ENCODE measurements around the gene GMPPA.

GMPPA gene

DNA sequence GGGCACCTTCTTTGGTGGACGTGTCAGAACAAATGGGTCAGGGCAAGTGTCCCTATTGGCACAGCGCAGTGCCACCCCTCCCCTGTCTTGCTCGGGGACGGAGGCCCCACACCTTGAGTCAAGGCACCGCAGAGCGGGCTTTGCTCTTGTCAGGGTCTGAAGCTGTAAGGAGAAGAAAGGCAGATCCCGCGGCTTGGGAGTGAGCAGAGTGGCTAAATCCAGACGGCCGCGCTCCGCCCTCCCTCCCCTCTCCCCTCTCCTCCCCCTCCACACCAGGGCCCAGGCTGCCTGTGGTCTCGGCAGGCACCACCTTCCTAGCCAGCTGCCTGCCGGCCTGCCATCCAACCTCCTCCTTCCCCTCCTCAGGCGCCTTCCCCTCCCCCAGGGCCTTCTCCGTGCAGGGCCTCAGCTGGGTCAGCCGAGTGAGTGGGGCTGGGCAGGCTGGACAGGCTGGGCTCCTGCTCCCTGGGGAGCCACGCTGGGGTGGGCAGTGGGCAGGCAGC, 38.2 kb upstream of the GMPPA start:
- Histone ChIP-seq H3K9ac (ENCODE audit: low read depth, low read length) (no peak overlapping the region), H3K9me3 (ENCODE audit: control insufficient read depth, insufficient read depth, low read length) (no peaks in the 10 kb centered on the region), H3K4me3 (ENCODE audit: low read depth, low read length) (peak overlapping the region; percentile 22), H3K27me3 (ENCODE audit: control insufficient read depth, insufficient read depth, low read length) (no peaks in the 10 kb centered on the region), H3K4me1 (ENCODE audit: control insufficient read depth, insufficient read depth, low read length) (peaks cover 8% of the 10 kb centered on the region), H3K36me3 (ENCODE audit: control insufficient read depth, insufficient read depth, low read length) (peaks cover 9% of the 10 kb centered on the region)

GRCh38 chr2:219461047-219461514, 37.6 kb upstream of the GMPPA start:
- Histone ChIP-seq H3K27me3 (ENCODE audit: control insufficient read depth, insufficient read depth, low read length) (no peaks in the 10 kb centered on the region), H3K9me3 (ENCODE audit: control insufficient read depth, insufficient read depth, low read length) (no peaks in the 10 kb centered on the region), H3K36me3 (ENCODE audit: control insufficient read depth, insufficient read depth, low read length) (peaks cover 10% of the 10 kb centered on the region), H3K4me3 (ENCODE audit: low read depth, low read length) (no peak overlapping the region), H3K9ac (ENCODE audit: low read depth, low read length) (no peak overlapping the region), H3K4me1 (ENCODE audit: control insufficient read depth, insufficient read depth, low read length) (peaks cover 8% of the 10 kb centered on the region)

GRCh38 chr2:219461669-219462068, 37.0 kb upstream of the GMPPA start:
- H3K36me3 ChIP-seq (ENCODE audit: control insufficient read depth, insufficient read depth, low read length) = peaks cover 10% of the 10 kb centered on the region
- H3K9ac ChIP-seq (ENCODE audit: low read depth, low read length) = no peak overlapping the region
- peaks cover 8% of the 10 kb centered on the region for H3K4me1 ChIP-seq (ENCODE audit: control insufficient read depth, insufficient read depth, low read length)
- H3K27me3 ChIP-seq (ENCODE audit: control insufficient read depth, insufficient read depth, low read length) = no peaks in the 10 kb centered on the region
- H3K9me3 ChIP-seq (ENCODE audit: control insufficient read depth, insufficient read depth, low read length) = no peaks in the 10 kb centered on the region
- H3K4me3 ChIP-seq (ENCODE audit: low read depth, low read length) = no peak overlapping the region

- no peak overlapping the region for H3K4me3 ChIP-seq (ENCODE audit: low read depth, low read length)
- H3K36me3 ChIP-seq (ENCODE audit: control insufficient read depth, insufficient read depth, low read length) = peaks cover 16% of the 10 kb centered on the region
- no peaks in the 10 kb centered on the region for H3K9me3 ChIP-seq (ENCODE audit: control insufficient read depth, insufficient read depth, low read length)
- no peaks in the 10 kb centered on the region for H3K27me3 ChIP-seq (ENCODE audit: control insufficient read depth, insufficient read depth, low read length)
- peaks cover 8% of the 10 kb centered on the region for H3K4me1 ChIP-seq (ENCODE audit: control insufficient read depth, insufficient read depth, low read length)
- H3K9ac ChIP-seq (ENCODE audit: low read depth, low read length) = no peak overlapping the region
Observed at GRCh38 chr2:219462349-219462748, 36.3 kb upstream of the GMPPA start.

- Histone ChIP-seq H3K27me3 (ENCODE audit: control insufficient read depth, insufficient read depth, low read length) (no peaks in the 10 kb centered on the region), H3K4me1 (ENCODE audit: control insufficient read depth, insufficient read depth, low read length) (peaks cover 8% of the 10 kb centered on the region)
Observed at GRCh38 chr2:219464286-219465032, 34.2 kb upstream of the GMPPA start.

GRCh38 chr2:219465659-219466561, 32.8 kb upstream of the GMPPA start:
- H3K4me1 ChIP-seq (ENCODE audit: control insufficient read depth, insufficient read depth, low read length) = peaks cover 4% of the 10 kb centered on the region
- no peak overlapping the region for H3K9ac ChIP-seq (ENCODE audit: low read depth, low read length)
- peaks cover 17% of the 10 kb centered on the region for H3K36me3 ChIP-seq (ENCODE audit: control insufficient read depth, insufficient read depth, low read length)
- no peak overlapping the region for H3K4me3 ChIP-seq (ENCODE audit: low read depth, low read length)
- H3K9me3 ChIP-seq (ENCODE audit: control insufficient read depth, insufficient read depth, low read length) = no peaks in the 10 kb centered on the region
- no peaks in the 10 kb centered on the region for H3K27me3 ChIP-seq (ENCODE audit: control insufficient read depth, insufficient read depth, low read length)

More at GRCh38 chr2:219464286-219465032, 34.2 kb upstream of the GMPPA start:
- Histone ChIP-seq H3K4me3 (ENCODE audit: low read depth, low read length) (no peak overlapping the region), H3K36me3 (ENCODE audit: control insufficient read depth, insufficient read depth, low read length) (peaks cover 17% of the 10 kb centered on the region), H3K9me3 (ENCODE audit: control insufficient read depth, insufficient read depth, low read length) (no peaks in the 10 kb centered on the region), H3K9ac (ENCODE audit: low read depth, low read length) (no peak overlapping the region)

DNA sequence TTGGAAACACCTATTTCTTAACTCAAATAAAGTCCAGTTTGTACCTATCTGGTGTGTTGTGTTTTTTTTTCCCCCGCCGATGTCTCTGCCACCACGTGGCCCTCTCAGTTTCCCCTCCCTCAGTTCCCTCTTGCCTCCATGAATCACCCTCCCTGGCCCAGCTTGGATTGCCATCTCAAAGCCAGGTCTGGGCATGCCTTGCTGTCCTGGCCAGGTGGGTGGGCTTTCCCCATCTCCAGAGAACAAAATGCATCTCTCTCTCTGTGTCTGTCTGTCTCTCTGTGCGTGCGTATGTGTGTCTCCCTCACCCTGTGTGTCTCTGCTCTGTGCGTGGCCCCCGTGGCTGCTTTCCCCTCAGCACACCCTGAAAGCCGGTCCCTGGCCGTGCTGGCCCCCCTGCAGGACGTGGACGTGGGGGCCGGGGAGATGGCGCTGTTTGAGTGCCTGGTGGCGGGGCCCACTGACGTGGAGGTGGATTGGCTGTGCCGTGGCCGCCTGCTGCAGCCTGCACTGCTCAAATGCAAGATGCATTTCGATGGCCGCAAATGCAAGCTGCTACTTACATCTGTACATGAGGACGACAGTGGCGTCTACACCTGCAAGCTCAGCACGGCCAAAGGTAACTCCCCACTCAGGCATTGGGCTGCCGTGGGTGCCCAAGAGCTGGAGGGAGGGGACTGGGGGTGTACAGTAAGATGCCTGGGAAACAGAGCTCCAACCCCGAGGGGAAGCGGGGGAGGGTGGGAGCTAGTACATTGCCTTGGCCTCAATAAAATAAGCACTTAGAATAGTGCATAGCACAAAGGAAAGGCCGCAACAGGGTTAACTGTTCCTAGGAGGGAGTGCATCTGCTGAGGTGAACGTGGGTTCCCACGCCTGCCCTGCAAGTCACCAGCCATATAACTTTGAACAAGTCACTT, 31.6 kb upstream of the GMPPA start:
- H3K27me3 ChIP-seq (ENCODE audit: control insufficient read depth, insufficient read depth, low read length) = no peaks in the 10 kb centered on the region
- no peak overlapping the region for H3K9ac ChIP-seq (ENCODE audit: low read depth, low read length)
- peaks cover 17% of the 10 kb centered on the region for H3K36me3 ChIP-seq (ENCODE audit: control insufficient read depth, insufficient read depth, low read length)
- H3K4me3 ChIP-seq (ENCODE audit: low read depth, low read length) = no peak overlapping the region
- H3K9me3 ChIP-seq (ENCODE audit: control insufficient read depth, insufficient read depth, low read length) = no peaks in the 10 kb centered on the region
- no peaks in the 10 kb centered on the region for H3K4me1 ChIP-seq (ENCODE audit: control insufficient read depth, insufficient read depth, low read length)

GRCh38 chr2:219467736-219468075, 31.0 kb upstream of the GMPPA start:
- no peak overlapping the region for H3K9ac ChIP-seq (ENCODE audit: low read depth, low read length)
- H3K4me1 ChIP-seq (ENCODE audit: control insufficient read depth, insufficient read depth, low read length) = no peaks in the 10 kb centered on the region
- no peaks in the 10 kb centered on the region for H3K27me3 ChIP-seq (ENCODE audit: control insufficient read depth, insufficient read depth, low read length)
- no peaks in the 10 kb centered on the region for H3K9me3 ChIP-seq (ENCODE audit: control insufficient read depth, insufficient read depth, low read length)
- no peak overlapping the region for H3K4me3 ChIP-seq (ENCODE audit: low read depth, low read length)
- H3K36me3 ChIP-seq (ENCODE audit: control insufficient read depth, insufficient read depth, low read length) = peaks cover 14% of the 10 kb centered on the region

- peaks cover 14% of the 10 kb centered on the region for H3K36me3 ChIP-seq (ENCODE audit: control insufficient read depth, insufficient read depth, low read length)
- H3K9me3 ChIP-seq (ENCODE audit: control insufficient read depth, insufficient read depth, low read length) = no peaks in the 10 kb centered on the region
- no peaks in the 10 kb centered on the region for H3K27me3 ChIP-seq (ENCODE audit: control insufficient read depth, insufficient read depth, low read length)
- H3K4me1 ChIP-seq (ENCODE audit: control insufficient read depth, insufficient read depth, low read length) = no peaks in the 10 kb centered on the region
- no peak overlapping the region for H3K9ac ChIP-seq (ENCODE audit: low read depth, low read length)
- no peak overlapping the region for H3K4me3 ChIP-seq (ENCODE audit: low read depth, low read length)
Observed at GRCh38 chr2:219468410-219469185, 30.1 kb upstream of the GMPPA start.

- Histone ChIP-seq H3K4me1 (ENCODE audit: control insufficient read depth, insufficient read depth, low read length) (no peaks in the 10 kb centered on the region), H3K4me3 (ENCODE audit: low read depth, low read length) (no peak overlapping the region), H3K9ac (ENCODE audit: low read depth, low read length) (no peak overlapping the region), H3K27me3 (ENCODE audit: control insufficient read depth, insufficient read depth, low read length) (no peaks in the 10 kb centered on the region), H3K36me3 (ENCODE audit: control insufficient read depth, insufficient read depth, low read length) (peaks cover 14% of the 10 kb centered on the region), H3K9me3 (ENCODE audit: control insufficient read depth, insufficient read depth, low read length) (no peaks in the 10 kb centered on the region)
Observed at GRCh38 chr2:219469186-219469724, 29.4 kb upstream of the GMPPA start.
